GM12878 (cell line): ENCODE results near the gene PDXP.

Source experiments
- EZH2 ChIP-seq: IDR thresholded peaks from 2 replicates; pipeline ENCODE4 v1.6.1; 2012; ENCODE audit warnings: low read depth, mild to moderate bottlenecking, control low read depth, inconsistent platforms, low read length, borderline replicate concordance; ENCODE audit not compliant: control insufficient read depth
- FOXK2 ChIP-seq: fragments of 450-650 bp; IDR thresholded peaks from 2 replicates; pipeline ENCODE4 v1.6.1; 2017; ENCODE audit warnings: mild to moderate bottlenecking, moderate library complexity
- FOXM1 ChIP-seq: IDR thresholded peaks from 2 replicates; pipeline ENCODE4 v1.6.1; 2012; ENCODE audit warnings: low read depth, mild to moderate bottlenecking, inconsistent platforms, low read length, moderate library complexity
- JUND ChIP-seq: IDR thresholded peaks from 2 replicates; pipeline ENCODE4 v1.6.1; 2012; ENCODE audit warnings: low read depth, mild to moderate bottlenecking, low read length, improper control_type of control experiment, moderate library complexity
- KLF5 ChIP-seq: fragments of 450-650 bp; IDR thresholded peaks from 2 replicates; pipeline ENCODE4 v1.6.1; 2014; ENCODE audit warnings: mild to moderate bottlenecking; ENCODE audit not compliant: partially characterized antibody
- POLR2A ChIP-seq: IDR thresholded peaks from 2 replicates; pipeline ENCODE4 v1.6.1; 2011; ENCODE audit warnings: low read depth, mild to moderate bottlenecking, low read length
- SIN3A ChIP-seq: IDR thresholded peaks from 2 replicates; pipeline ENCODE4 v1.6.1; 2012; ENCODE audit warnings: low read depth, low read length, improper control_type of control experiment
- STAT3 ChIP-seq: IDR thresholded peaks from 2 replicates; pipeline ENCODE4 v1.6.1; 2011; ENCODE audit warnings: low read depth, low read length, improper control_type of control experiment
- TF ChIP-seq, protein P1 (sequence below), 3 experiments: IDR thresholded peaks in 2 of 3; conservative IDR thresholded peaks in 1 of 3; 2 replicates each; pipeline ENCODE4 v1.5.1; 2011; ENCODE audit warnings: low read depth in 3 of 3, low read length in 3 of 3, mild to moderate bottlenecking in 3 of 3, control low read depth in 2 of 3, moderate library complexity in 2 of 3, inconsistent platforms in 1 of 3, mixed read lengths in 1 of 3; ENCODE audit not compliant: control insufficient read depth in 2 of 3, insufficient read depth in 1 of 3; ENCODE audit errors: extremely low read depth in 1 of 3
- TF ChIP-seq, protein P2 (sequence below): fragments of 450-650 bp; IDR thresholded peaks from 2 replicates; pipeline ENCODE4 v1.6.1; 2018; ENCODE audit warnings: mild to moderate bottlenecking, low read depth, moderate library complexity; ENCODE audit not compliant: partially characterized antibody
- TF ChIP-seq, protein P3 (sequence below): IDR thresholded peaks from 2 replicates; pipeline ENCODE4 v1.6.1; 2011; ENCODE audit warnings: low read depth, low read length, improper control_type of control experiment, borderline replicate concordance
- TF ChIP-seq, protein P4 (sequence below): fragments of 450-650 bp; IDR thresholded peaks from 2 replicates; pipeline ENCODE4 v1.6.1; 2016; ENCODE audit warnings: mild to moderate bottlenecking

DNA sequence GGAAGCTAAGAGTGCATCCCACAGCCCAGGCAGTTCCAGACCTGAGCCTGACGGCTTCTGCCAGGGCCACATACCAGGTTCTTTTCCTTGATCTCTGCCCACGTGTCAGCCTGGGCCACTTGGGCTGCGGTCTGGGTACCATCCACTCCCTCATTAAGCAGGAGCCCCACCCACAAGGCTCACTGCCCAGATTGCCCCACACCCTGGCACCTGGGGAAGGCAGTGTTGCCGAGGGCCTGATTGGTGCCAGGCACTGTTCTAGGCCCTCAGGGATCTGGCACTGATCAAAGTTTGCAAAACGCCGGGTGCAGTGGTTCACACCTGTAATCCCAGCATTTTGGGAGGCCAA lies 34.5 kb upstream of the PDXP start:
- TF ChIP-seq, protein P1, sequence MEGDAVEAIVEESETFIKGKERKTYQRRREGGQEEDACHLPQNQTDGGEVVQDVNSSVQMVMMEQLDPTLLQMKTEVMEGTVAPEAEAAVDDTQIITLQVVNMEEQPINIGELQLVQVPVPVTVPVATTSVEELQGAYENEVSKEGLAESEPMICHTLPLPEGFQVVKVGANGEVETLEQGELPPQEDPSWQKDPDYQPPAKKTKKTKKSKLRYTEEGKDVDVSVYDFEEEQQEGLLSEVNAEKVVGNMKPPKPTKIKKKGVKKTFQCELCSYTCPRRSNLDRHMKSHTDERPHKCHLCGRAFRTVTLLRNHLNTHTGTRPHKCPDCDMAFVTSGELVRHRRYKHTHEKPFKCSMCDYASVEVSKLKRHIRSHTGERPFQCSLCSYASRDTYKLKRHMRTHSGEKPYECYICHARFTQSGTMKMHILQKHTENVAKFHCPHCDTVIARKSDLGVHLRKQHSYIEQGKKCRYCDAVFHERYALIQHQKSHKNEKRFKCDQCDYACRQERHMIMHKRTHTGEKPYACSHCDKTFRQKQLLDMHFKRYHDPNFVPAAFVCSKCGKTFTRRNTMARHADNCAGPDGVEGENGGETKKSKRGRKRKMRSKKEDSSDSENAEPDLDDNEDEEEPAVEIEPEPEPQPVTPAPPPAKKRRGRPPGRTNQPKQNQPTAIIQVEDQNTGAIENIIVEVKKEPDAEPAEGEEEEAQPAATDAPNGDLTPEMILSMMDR (IDR thresholded peaks at IDR 0.05 in 2 of 3, conservative IDR thresholded peaks at IDR 0.05 in 1 of 3; ENCODE audit: control insufficient read depth in 2 of 3, extremely low read depth in 1 of 3, insufficient read depth in 1 of 3, low read depth in 3 of 3, low read length in 3 of 3), result no peak
- TF ChIP-seq STAT3, result no peak
- no peak for TF ChIP-seq JUND
- no peak for TF ChIP-seq POLR2A
- no peak for TF ChIP-seq FOXK2
- no peak for TF ChIP-seq KLF5
- TF ChIP-seq FOXM1, result no peak
- TF ChIP-seq, protein P2, sequence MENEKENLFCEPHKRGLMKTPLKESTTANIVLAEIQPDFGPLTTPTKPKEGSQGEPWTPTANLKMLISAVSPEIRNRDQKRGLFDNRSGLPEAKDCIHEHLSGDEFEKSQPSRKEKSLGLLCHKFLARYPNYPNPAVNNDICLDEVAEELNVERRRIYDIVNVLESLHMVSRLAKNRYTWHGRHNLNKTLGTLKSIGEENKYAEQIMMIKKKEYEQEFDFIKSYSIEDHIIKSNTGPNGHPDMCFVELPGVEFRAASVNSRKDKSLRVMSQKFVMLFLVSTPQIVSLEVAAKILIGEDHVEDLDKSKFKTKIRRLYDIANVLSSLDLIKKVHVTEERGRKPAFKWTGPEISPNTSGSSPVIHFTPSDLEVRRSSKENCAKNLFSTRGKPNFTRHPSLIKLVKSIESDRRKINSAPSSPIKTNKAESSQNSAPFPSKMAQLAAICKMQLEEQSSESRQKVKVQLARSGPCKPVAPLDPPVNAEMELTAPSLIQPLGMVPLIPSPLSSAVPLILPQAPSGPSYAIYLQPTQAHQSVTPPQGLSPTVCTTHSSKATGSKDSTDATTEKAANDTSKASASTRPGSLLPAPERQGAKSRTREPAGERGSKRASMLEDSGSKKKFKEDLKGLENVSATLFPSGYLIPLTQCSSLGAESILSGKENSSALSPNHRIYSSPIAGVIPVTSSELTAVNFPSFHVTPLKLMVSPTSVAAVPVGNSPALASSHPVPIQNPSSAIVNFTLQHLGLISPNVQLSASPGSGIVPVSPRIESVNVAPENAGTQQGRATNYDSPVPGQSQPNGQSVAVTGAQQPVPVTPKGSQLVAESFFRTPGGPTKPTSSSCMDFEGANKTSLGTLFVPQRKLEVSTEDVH, result no peak
- TF ChIP-seq, protein P3, sequence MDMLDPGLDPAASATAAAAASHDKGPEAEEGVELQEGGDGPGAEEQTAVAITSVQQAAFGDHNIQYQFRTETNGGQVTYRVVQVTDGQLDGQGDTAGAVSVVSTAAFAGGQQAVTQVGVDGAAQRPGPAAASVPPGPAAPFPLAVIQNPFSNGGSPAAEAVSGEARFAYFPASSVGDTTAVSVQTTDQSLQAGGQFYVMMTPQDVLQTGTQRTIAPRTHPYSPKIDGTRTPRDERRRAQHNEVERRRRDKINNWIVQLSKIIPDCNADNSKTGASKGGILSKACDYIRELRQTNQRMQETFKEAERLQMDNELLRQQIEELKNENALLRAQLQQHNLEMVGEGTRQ, result no peak
- TF ChIP-seq SIN3A, result no peak
- TF ChIP-seq, protein P4, sequence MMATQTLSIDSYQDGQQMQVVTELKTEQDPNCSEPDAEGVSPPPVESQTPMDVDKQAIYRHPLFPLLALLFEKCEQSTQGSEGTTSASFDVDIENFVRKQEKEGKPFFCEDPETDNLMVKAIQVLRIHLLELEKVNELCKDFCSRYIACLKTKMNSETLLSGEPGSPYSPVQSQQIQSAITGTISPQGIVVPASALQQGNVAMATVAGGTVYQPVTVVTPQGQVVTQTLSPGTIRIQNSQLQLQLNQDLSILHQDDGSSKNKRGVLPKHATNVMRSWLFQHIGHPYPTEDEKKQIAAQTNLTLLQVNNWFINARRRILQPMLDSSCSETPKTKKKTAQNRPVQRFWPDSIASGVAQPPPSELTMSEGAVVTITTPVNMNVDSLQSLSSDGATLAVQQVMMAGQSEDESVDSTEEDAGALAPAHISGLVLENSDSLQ, result no peak
- no peak for TF ChIP-seq EZH2
